Fibroblast of mammary gland (primary cell): ENCODE data around the gene DPH7.
A peak's percentile ranks its signal among the peaks of the same experiment; 100 is the strongest.
"Not testable (repeated sequence)": the region's sequence is repeated elsewhere in the genome, so short reads cannot be mapped to it uniquely, and the experiment has no call there.

Source experiments
- DNase-seq: peaks from one replicate; pipeline ENCODE4 v3.0.0-alpha.2; 2010; ENCODE audit warnings: low read depth
- H3K4me3 ChIP-seq: 2 replicates; pipeline ENCODE4 v1.5.1; 2011; ENCODE audit warnings: low read depth, mild to moderate bottlenecking, low read length, moderate library complexity; ENCODE audit not compliant: control insufficient read depth
- CTCF ChIP-seq: conservative IDR thresholded peaks from 2 replicates; pipeline ENCODE4 v1.5.1; 2011; ENCODE audit warnings: low read depth, low read length, inconsistent platforms; ENCODE audit not compliant: control insufficient read depth, insufficient read depth

The DPH7 gene

GRCh38 chr9:137570566-137570965 lies 8.2 kb downstream of the DPH7 start:
- no peak for TF ChIP-seq CTCF
- H3K4me3 ChIP-seq: no peak overlapping the region
- no peak for DNase-seq

- TF ChIP-seq CTCF: no peak
- DNase-seq: no peak
- H3K4me3 ChIP-seq: no peak overlapping the region
These were observed 9.0 kb downstream of the DPH7 start for GRCh38 chr9:137569609-137570203.

- DNase-seq, H3K4me3 ChIP-seq: not testable (repeated sequence)
These were observed 10.3 kb downstream of the DPH7 start for GRCh38 chr9:137568445-137568844.

GRCh38 chr9:137564817-137565411 lies 13.8 kb downstream of the DPH7 start:
- no peak for TF ChIP-seq CTCF
- H3K4me3 ChIP-seq: no peak overlapping the region
- no peak for DNase-seq

- H3K4me3 ChIP-seq: no peak overlapping the region
- DNase-seq: no peak
- no peak for TF ChIP-seq CTCF
These were observed 14.6 kb downstream of the DPH7 start for GRCh38 chr9:137564134-137564533.

DNA sequence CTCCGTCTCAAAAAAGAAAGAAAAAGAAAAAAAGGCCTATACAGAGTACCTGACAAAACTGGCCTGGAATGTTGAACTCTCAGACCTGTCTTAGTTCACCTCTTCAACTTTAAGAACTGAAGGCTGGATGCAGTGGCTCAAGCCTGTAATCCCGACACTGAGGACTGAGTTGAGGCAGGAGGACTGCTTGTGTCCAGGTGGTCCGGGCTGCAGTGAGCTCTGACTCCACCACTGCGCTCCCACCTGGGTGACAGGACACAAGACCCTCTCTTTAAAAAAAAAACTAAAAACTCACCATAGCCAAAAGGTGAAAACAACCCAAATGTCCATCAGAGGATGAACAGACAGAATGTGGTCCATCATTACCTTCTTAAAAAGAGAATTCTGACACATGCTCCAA lies 20.6 kb downstream of the DPH7 start:
- H3K4me3 ChIP-seq: no peak overlapping the region
- no peak for DNase-seq
- no peak for TF ChIP-seq CTCF

- no peak overlapping the region for H3K4me3 ChIP-seq
- DNase-seq: peak; percentile 53
- TF ChIP-seq CTCF: no peak
These were observed 22.5 kb downstream of the DPH7 start for GRCh38 chr9:137556069-137556838.
